NCI-H524 treated with DMSO at 0.1 percent for 48 hours (cell line): Measurements from ENCODE around the gene ZDHHC12.

ENCODE experiments used
- DNase-seq: peaks from one replicate; lab custom pipeline; 2025; lab: John Stamatoyannopoulos, UW

The ZDHHC12 gene

DNA sequence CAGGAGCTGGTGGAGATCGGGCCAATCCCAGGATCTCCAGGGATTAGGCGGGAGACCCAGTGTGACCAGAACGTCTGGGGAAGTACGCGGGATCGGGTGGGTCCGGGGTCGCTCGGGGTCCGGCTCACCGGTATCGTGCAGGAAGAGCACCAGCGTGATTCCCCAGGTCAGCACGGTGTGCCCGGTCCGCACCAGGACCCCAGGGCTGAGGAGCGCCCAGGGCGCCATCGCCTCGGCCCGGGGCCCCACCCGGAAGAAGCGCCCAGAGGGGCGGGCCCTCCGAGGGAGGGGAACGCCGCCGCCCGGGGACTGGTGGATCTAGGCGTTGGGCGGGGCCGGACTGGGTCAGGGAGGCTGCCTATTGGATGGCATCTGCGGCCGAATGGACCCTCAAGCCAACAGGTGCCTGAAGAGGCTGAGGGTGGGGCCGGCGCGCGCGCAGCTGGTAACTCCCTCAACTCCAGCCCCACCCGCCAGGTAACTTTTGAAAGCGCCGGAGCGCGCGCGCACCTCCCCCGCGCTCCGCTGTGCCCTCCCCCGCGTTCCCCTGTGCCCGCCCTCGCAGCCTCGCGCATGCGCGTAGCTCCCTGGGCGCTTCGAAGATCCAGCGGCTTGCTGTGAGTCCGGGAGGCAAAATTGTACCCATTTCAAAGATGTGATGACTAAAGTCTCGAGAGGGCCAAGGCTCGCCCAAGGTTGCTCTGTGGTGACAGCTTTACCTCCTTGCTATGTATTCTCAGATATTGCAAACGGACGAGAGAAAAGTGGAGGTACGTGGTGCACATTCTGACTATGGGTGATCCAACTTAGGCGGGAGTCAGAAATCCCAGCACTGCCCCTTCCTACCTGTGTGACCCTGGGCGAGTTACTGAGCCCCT is at the start of gene ZDHHC12:
ZDHHC12 (minus strand) TSS at position 262 of the 878 bp plus-strand sequence; CDS start at position 228, 34 bp downstream.
- DNase-seq: peak; percentile 94

- no peak for DNase-seq
Observed at GRCh38 chr9:128773049-128773448, 49.1 kb upstream of the ZDHHC12 start.

DNA sequence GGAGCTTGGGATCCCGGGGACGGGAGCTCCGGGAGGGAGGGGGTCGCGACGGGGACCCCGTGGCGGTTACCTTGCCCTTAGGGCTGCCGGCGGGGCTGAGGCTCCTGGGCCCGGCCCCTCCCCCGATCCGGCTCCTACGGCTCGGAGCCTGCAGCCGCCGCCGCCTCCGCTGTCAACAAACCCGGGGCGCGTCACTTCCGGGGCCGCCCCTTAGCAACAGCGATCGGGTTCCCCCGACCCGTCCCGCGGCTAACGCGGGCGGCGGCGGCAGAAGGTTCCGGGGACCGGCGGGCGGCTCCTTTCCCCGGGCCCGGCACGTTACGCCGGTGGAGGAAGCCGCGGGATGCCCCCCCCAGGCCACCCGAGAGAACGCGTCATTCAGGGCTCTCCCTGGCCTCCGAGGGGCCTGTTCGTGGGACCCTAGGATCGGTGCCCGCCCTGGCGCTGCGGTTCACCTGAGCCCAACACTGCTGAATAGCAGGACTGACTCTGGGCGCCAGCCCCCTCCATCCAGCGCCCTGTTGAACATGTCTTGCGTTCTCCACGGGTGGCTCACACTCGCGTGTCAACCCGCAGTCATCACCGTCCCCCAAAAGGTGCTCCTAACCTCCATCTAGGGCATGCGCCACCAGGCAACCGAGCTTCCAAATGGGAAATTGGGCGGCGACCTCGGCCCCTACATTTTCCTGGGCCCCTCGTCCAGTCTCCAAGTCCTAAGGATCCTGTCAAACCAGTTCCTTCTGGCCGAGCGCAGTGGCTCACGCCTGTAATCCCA is 48.0 kb upstream of the ZDHHC12 start, which contains the start of gene ZER1:
ZER1 (minus strand) TSS at position 183 of the 775 bp plus-strand sequence. CDS start 16,362 bp downstream, outside the sequence.
- peak; percentile 10 for DNase-seq

DNA sequence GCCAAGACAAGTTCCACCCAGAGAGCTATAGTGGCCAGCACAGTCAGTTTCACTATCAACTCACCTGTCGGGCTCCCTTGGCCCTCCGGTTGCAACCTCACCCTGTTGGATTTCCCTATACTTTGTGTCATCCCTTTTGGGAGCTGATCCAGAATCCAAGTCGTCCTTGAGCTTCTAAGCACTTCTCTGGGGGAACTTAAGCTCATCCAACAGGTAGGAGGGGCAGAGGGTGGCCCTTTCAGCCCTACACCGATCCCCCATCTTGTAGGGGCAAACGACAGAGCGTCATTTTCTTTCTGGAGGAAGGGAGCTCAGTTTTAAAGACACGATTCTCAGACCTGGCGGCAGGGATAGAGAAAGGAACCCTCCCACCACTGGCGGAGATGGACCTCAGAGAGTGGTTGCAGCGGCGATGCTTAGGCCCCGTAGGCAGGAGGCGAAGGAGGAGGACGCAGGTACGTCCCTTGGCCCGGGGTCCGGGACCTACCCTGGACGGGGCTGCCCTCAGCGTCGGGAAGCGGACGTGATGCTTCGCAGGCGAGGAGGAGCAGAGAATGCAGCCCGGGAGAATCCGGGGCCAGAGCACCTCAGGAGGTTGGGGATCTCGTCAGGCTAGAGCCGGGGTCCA is 47.3 kb upstream of the ZDHHC12 start:
- DNase-seq: no peak

- no peak for DNase-seq
Observed at GRCh38 chr9:128770286-128771030, 46.5 kb upstream of the ZDHHC12 start.

DNA sequence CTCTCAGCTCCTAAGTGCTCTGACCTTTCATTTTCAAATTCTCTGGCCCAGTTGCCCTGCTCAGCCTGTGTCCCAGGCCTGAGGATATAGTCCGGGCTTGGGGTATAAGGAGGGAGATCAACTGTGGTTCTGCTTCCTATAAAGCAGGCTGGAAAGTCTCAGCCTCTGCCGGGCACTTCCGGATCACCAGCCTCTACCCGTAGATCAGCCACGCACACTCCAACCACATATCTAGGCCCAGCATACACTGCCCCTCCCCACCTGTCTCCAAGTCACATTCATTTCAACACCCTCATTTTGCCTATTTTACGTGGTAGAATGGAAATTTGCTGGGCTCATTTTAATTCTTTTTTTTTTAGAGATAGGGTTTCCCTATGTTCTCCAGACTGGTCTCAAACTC is 44.7 kb upstream of the ZDHHC12 start:
- no peak for DNase-seq

DNA sequence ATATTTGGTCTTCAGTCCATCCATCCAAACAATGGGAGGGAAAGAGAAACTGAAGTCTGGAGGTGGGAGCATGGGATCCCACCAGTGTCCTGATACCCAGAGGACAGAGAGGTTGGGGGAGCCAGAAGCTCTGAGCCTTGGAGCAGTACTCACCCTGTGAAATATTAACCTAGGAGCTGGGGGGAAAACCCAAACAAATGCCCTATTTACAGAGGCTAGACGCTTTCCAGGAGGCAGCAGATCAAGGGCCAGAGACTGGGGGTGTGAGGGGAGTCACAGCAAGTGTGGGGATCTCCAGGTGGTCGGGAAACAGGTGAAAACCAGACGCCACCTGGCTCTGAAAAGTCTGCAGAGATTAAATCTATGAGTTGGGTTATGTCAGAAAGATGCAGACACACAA is 41.6 kb upstream of the ZDHHC12 start:
- no peak for DNase-seq

DNA sequence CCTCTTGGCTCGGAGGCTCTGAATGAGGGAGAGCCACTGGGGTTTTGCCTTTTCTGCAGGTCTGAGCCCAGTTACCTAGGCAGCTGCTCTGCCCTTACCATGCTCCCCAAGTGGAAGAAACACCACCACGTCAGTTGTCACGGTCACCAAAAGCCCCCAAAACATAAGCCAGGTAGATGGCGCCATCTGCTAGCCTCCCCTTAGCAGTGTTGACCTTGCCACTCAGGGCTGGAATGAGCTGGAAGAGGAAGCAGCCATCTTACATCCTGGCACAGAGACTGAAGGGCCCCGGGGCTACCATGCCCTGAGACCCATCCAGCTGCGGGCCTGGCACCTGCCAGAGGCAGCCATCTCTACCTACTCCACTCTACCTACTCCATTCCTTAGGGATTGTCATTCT is 40.4 kb upstream of the ZDHHC12 start:
- DNase-seq: no peak

DNA sequence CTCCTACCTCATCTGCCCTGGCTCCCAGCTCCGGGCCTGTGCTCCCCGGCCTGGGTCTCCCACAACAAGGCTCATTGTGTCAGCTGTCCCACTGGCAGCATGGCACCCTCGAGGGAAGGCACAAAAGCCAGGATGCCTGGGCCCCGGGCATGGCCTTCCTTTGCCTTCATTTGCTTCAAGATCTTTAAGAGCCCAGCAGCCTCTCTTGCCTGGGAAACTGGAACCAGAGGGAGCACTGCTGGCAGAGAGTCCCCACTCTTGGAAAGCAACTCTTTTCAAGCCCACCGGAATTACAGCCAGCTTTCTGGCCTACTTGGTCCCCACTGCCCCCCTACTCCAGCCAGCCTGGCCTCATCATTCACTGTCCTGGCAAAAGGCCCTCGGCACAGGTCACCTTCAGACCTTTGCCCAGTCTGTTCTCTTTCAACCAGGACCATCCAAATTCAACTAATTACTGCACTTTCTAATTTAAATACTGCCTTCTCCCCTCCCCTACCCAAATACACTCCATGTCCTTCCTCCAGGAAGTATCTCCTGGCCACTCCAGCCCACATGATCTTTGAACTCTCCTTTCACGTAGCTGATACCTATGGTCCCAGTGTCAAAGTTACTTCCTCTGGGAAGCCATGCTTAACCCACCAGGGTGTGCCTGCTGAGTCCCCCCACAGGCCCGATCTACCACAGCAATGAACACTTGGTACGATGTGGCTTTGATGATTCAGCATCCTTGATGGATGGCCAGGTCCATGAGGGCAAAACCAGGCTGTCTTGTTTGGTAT is 38.9 kb upstream of the ZDHHC12 start:
- no peak for DNase-seq

GRCh38 chr9:128757602-128758001 is 33.7 kb upstream of the ZDHHC12 start:
- no peak for DNase-seq

DNA sequence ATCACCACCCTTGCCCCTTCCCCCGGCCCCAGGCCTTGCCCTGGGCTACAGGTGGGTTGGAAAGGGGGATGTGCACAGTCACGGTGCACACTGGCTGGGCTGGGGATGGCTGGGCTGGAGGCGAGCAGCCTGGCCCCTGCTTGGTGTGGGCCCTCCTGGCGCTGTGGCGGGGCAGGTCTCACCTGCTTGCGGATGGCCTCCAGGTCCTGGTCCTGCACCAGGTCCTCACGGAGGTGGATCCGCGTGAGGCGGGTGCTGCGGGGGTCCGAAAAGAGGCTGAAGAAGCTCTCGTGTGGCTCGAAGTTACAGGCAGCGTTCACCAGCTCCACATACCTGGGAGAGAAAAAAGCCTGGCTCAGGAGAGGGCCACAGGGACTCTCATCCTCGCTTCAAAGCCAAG is 29.7 kb upstream of the ZDHHC12 start:
- DNase-seq: no peak

DNA sequence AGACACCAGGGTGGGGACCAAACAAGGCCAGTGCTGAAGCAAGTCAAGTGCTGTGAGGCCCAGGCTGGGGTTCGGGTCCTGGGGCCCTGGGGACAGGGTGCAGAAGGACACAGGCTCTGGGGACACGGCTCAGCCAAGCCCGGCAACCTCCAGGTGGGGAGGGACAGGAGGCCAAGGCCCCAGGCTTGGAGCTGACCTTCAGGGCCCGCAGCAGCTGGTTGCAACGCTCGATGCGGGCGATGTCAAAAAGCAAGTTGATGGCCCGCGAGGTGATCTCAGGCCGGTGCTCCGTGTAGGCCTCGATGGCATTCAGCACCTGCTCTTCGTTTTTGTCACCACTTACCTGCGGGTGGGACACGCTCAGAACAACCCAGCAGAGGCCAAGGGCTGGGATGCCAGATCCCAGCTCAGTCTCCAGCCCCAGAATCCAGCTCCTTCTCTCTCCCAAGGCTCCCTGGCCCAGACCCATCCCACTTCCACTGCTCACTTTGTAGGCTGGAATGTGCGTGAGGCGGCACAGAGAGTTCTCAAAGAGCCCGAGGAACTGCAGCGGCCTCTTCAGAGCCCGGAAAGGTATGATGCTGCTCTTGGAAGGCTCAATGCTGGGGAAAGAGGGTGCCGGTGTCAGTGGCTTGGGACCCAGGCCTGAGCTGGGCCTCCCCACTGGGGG is 27.1 kb upstream of the ZDHHC12 start:
- no peak for DNase-seq

DNA sequence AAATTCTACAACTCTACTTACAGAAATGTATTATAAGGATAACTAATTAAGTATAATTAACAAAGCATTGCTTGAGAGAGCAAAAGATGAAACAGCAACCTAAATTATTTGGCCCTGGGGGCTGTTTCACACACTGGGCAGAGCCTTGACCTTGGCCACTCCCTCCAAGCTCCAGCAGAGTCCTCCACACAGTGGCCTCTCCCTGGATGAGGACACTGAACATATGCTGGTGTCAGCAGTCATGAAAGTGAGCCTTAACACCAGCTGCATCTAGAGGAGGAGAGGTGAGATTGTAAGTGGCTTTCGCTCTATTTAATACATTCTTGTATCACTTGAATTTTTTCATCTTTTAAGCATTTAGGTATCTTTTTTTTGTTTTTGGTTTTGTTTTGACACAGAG is 23.3 kb upstream of the ZDHHC12 start:
- no peak for DNase-seq

DNA sequence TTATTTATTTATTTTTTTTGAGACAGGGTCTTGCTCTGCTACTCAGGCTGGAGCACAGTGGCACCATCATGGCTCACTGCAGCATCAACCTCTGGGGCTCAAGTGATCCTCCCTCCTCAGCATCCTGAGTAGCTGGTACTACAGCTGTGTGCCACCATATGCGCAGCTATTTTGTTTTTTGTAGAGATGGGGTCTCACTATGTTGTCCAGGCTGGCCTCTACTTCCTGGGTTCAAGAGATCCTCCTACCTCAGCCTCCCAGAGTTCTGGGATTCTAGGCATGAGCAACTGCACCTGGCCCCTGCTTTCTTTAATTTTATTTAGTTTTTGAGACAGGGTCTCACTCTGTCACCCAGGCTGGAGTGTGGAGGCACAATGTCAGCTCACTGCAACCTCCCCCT is 19.5 kb upstream of the ZDHHC12 start:
- DNase-seq: no peak

DNA sequence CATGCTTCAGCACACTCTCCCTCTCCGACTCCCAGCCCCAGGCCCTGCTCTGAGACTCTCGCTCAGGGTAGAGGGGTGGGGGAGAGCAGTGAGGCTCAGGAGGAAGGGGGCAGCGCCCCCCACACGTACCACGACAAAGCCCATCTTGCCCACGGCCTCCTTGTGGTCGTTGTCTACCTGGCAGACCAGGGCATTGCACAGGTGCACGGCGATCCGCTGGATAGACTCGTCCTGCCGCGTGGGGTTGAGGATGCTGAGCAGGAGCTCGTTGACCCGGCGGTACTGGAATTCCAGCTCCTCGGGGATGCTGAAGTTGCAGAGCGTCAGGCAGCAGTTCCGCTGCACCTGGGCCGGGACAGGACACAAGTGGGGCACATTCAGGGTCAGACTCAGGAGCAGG is 18.5 kb upstream of the ZDHHC12 start:
- no peak for DNase-seq

DNA sequence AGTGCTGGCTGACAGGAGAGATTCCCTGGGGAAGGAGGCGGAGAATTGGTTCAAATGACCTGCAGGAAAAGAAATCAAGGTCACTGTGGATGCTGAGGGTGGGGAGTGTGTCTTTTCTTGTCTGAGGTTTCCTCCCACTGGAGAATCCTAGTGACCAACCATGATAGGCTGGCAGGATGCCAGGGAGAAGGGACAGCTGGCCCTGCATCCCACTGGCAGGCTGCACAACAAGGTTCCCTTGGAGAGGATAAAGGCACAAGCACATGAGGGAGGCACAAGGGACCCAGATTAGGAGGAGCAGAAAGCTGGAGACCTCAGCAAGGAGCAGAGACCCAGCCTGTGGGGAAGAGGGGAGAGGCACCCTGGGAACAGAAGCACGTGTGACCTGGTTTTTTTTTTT is 11.4 kb upstream of the ZDHHC12 start:
- DNase-seq: no peak

DNA sequence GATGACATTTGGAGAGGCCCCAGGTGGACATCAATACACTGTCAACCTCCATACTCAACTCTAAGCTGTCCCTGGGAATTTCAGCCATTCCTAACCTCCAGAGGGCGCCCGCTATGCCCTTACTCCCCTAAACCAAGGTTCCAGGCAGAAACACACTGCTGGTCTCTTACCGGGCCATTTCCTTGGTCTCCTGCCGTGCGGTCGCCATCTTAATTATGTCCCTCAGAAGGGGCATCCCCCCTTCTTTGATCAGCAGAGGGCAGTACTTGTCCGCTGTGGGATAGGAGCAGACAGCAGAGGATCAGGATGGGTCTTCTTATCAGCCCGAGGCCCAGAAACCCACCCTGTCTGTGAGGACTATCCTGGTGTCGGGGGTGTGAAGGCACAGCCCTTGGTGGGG is 9.3 kb upstream of the ZDHHC12 start:
- peak; percentile 93 for DNase-seq

GRCh38 chr9:128732576-128732975 is 8.6 kb upstream of the ZDHHC12 start:
- no peak for DNase-seq

GRCh38 chr9:128731691-128732090 is 7.8 kb upstream of the ZDHHC12 start:
- no peak for DNase-seq

DNA sequence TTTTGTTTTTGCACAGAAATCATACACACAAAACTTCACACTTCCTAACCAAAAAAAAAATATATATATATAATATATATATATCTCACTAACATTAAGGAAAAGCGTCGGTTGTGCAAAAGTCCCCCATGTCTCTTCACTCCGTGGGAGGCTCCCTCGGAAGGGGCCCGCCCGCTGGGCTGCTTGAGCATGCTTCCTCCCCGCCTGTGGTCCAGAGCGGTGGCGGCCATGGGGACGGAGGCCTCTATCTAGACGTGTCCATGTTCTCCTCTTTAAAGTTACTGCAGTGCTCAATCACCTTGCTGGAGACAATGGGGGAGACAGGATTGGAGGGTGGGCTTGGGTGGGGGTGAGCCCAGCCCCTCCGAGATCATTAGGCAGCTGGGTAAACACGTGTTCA is 7.2 kb upstream of the ZDHHC12 start:
- DNase-seq: no peak
